ENCODE data around the gene DTWD2.
"Not testable (repeated sequence)": the region's sequence is repeated elsewhere in the genome, so short reads cannot be mapped to it uniquely, and the experiment has no call there.

Gene DTWD2

DNA sequence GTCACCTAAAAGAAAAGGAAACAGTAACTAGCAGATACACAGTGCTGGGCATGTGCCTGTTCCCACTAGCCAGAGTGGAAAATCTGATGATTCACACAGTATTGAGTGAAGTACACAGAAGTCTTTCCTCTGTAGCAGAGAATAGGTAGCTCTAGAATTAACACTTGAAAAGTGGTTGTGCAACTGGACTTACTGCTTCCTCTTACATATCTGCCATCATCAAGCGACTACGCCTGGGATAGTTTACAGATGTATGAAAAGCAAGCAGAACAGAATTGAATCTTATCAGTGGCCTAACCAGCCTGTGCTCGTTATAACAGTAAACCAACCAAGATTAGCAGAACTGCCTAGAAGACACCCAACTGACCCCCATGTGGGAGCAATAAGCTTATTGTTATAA, 130.6 kb downstream of the DTWD2 start:
- FAIRE-seq, result no peak

DNA sequence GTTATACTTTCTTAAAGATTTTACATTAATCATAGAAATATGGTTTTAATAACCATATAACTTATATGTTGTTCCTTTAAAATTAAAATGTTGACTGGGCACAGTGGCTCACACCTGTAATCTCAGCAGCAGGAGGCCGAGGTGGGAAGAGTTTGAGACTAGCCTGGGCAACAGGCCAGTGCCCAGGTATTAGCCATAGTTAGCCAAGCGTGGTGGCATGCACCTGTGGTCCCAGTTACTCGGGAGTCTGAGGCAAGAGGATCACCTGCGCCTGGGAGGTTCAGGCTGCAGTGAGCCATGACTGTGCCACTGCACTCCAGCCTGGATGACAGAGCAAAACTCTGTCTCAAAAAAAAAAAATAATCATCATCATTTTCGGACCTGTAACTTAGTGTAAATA, 133.5 kb downstream of the DTWD2 start:
- FAIRE-seq, result no peak

DNA sequence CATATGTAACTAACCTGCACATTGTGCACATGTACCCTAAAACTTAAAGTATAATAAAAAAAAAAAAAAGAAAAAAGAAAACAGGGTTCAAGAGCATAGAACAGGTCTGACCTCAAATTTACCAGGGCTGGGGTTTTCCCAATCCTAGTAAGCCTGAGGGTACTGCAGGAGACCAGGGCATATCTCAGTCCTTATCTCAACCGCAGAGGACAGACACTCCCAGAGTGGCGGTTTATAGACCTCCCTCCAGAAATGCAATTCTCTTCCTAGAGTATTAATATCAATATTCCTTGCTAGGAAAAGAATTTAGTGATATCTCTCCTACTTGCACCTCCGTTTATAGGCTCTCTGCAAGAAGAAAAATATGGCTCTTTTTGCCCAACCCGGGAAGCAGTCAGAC, 136.6 kb downstream of the DTWD2 start:
- not testable (repeated sequence) for FAIRE-seq

GRCh38 chr5:118849507-118849906, 138.8 kb downstream of the DTWD2 start:
- not testable (repeated sequence) for FAIRE-seq

GRCh38 chr5:118844351-118844750, 144.0 kb downstream of the DTWD2 start:
- FAIRE-seq, result no peak

GRCh38 chr5:118834710-118835109, 153.6 kb downstream of the DTWD2 start:
- no peak for FAIRE-seq

DNA sequence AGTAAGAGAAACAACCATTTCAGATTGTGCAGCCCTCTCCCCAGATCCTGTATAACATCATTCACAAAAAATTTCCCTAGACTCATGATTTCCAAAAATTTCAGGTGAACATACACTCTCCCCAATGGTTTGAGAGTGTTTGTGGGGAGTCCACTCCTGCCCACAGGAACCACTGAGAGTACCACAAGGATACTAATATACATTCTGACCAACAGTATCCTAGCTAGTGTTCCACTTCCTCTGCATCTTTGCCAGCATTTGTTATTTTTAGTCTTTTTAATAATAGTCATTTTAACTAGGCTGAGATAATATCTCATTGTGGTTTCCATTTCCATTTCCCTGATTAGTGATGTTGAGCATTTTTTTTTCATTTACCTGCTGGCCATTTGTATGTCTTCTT, 155.4 kb downstream of the DTWD2 start:
- no peak for FAIRE-seq

DNA sequence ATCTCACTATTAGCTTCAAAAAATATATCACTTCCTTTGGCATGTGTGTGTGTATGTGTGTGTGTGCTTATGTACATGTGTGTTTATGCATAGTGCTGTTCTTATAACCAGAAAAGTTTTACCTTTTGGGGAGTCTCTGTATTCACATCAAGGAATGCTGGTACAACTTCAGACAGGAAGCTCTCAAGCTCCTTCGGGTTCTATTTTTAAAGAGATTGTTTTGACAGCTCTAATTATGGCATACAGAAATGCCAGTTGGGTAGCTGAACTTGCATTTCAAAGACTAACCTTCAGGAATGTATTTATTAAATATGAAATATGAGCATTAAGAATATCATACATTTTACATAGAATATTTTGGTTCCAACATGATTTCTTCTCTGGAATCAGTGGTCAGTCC, 163.1 kb downstream of the DTWD2 start:
- no peak for FAIRE-seq

GRCh38 chr5:118818604-118819003, 169.7 kb downstream of the DTWD2 start:
- FAIRE-seq, result no peak

DNA sequence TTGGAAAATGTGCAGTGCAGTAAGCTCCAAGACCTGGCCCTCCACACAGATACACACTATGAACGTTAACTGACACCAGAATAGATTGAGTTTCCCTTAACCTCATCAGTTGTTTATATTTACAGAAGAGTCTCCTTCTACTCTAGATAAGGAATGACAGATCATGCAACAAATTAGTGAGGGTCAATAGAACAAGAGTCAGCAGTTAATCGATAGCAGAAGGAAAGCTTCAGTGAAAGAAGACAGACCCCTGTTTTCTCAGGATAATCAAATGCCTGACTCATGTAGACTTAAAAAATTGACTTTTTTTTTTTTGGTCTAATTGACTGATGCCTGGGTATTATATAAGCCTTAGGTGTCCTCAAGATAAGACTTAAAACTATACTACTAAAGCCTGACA, 179.9 kb downstream of the DTWD2 start:
- FAIRE-seq, result no peak

DNA sequence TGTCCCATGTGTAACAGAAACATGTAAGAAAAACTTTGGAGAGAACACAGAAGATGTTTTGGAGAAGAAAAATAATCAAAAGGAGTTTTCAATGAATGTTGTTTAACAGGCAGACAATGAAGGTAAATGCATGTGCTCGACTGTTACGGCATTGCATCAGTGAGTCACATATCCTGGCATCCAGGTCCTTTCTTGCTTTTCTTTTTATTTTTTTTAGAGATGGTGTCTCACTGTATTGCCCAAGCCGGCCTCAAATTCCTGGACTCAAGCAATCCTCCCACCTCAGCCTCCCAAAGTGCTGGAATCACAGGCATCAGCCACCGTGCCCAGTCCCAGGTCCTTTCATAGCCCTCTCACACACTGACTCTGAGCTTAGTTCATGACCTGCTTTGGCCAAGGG, 181.8 kb downstream of the DTWD2 start:
- no peak for FAIRE-seq

DNA sequence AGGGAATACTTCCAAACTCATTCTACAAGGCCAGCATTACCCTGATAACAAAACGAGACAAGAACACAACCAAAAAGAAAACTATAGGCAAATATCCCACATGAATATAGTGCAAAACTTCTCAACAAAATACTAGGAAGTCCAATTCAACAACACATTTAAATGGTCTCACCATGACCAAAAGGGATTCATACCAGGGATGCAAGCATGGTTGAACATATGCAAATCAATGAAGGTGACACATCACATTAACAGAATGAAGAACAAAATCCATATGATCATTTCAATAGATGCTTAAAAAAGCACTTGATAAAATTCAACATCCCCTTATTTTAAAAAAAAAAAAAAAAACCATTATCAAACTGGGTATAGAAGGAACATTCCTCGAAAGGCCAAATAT, 186.0 kb downstream of the DTWD2 start:
- FAIRE-seq, result no peak

- no peak for FAIRE-seq
These were observed 192.3 kb downstream of the DTWD2 start for GRCh38 chr5:118796081-118796480.

DNA sequence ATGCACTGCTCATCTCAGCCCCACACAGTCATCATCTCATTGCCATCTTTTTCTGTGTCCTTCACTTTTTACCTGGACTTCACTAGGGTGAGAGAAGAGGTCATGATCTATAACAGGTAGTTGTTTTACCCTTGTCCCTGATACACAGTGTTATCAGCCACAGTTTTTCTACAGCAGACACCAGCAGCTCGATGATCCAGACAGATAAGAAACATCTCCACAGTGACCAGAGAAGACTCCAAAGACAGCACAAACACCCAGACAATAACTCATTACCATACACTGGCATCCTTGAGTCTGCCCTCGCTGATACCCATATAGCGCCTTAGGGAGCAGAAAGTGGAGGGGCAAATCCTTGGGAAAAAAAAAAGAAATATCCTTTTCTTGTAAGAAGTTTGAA, 194.1 kb downstream of the DTWD2 start:
- FAIRE-seq, result no peak

GRCh38 chr5:118793652-118794051, 194.7 kb downstream of the DTWD2 start:
- FAIRE-seq, result no peak

DNA sequence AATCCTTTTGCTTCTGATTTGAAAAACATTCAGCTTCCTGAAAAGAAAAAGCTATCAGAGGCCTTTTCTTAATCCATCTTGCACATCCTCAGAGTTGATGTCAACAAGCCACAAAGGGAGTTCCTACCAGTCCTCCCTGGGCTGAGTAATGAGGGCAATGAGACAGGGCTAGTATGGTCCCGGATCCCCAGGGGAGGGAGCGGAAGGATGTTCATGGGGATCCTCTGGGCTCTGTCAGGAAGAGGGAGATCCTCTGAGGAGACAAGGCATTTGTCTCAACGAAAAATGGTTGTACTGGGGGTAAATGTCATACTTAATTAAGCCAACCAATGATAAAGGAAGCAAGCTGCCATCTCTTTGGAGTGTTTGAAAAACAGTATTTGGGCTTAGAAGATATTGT, 195.3 kb downstream of the DTWD2 start:
- FAIRE-seq, result no peak

DNA sequence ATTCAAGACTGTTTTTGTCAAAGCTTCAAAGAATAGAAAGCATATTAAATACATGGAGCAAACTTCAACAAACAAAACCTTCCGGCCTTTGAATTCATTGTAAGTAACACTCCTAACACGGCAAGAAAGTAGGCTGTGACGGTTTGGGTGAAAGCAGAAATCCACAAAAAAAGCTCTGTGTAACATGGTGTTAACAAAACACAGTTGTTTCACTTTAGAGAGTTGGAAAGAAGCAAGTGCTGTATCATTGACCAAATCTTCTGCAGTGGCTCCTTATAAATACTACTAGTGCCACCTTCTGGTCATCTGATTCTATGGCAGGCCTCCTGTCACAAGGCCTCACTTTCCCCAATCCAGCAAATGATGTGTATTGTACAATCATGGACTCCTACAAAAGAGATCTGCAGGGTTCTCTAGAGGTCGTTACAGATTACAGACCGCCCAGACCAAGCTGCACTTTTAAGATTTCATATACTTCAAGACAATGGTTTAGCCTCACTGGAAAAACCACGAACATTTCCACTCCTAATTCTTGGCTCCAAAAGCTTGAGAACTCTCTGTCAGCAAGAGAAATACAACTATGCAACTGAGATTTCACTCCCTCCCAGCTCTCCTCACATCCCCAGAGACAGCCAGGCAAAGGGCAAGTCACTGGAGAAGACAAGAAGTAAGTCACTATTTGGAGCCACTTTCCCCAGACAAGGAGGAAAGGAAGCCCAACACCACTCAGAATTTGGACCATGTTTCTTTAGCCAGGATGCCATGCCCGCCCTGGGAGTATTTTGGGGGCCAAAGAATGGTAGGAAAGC, 196.2 kb downstream of the DTWD2 start:
- peak; percentile 87 for FAIRE-seq

GRCh38 chr5:118789366-118789765, 199.0 kb downstream of the DTWD2 start:
- no peak for FAIRE-seq

- no peak for FAIRE-seq
These were observed 200.0 kb downstream of the DTWD2 start for GRCh38 chr5:118788351-118788750.
